Measurements from ENCODE around the gene ZRANB3.

- TF ChIP-seq, protein P1, sequence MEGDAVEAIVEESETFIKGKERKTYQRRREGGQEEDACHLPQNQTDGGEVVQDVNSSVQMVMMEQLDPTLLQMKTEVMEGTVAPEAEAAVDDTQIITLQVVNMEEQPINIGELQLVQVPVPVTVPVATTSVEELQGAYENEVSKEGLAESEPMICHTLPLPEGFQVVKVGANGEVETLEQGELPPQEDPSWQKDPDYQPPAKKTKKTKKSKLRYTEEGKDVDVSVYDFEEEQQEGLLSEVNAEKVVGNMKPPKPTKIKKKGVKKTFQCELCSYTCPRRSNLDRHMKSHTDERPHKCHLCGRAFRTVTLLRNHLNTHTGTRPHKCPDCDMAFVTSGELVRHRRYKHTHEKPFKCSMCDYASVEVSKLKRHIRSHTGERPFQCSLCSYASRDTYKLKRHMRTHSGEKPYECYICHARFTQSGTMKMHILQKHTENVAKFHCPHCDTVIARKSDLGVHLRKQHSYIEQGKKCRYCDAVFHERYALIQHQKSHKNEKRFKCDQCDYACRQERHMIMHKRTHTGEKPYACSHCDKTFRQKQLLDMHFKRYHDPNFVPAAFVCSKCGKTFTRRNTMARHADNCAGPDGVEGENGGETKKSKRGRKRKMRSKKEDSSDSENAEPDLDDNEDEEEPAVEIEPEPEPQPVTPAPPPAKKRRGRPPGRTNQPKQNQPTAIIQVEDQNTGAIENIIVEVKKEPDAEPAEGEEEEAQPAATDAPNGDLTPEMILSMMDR (IDR thresholded peaks at IDR 0.05; ENCODE audit: low read length) = no peak
- no peak for TF ChIP-seq EZH2 (IDR thresholded peaks at IDR 0.05; ENCODE audit: borderline replicate concordance, low read length)
Measured at GRCh38 chr2:135454608-135455007, 76.4 kb downstream of the ZRANB3 start.

Data from OCI-LY1 (cell line).